OCI-LY7 (cell line): ENCODE results near the gene MIEN1. TPM values are rescaled to one million over a fixed set of nuclear protein-coding genes. Genes with fewer than 3 reads are reported as not detected.

ENCODE experiments used
- BruUV-seq: library from RNA; stranded (reverse); fragments of 400-500 nt; replicated peaks from 2 replicates; lab custom pipeline; 2021; lab: Mats Ljungman, UMichigan
- CTCF ChIA-PET: fragments of 300-600 bp; sonication (Branson Sonifier 250); formaldehyde crosslinking; loops from one replicate; lab custom pipeline; 2022; ENCODE audit warnings: antibody characterized with exemption; ENCODE audit not compliant: unreplicated experiment; lab: Charles Lee
- POLR2A ChIA-PET: fragments of 300-600 bp; sonication (Branson Sonifier 250); formaldehyde crosslinking; loops from one replicate; lab custom pipeline; 2022; ENCODE audit warnings: antibody characterized with exemption; lab: Charles Lee
- DNase-seq: peaks from one replicate; pipeline ENCODE4 v3.0.0-alpha.2; 2015; ENCODE audit warnings: low spot score
- H2AFZ ChIP-seq: fragments of 200-600 bp; sonication (generic), shearing (Covaris generic); 2 replicates; pipeline ENCODE4 v1.6.1; 2014; ENCODE audit warnings: mild to moderate bottlenecking, antibody characterized with exemption, low read length, moderate library complexity
- H3K27ac ChIP-seq: fragments of 200-600 bp; sonication (generic); 2 replicates; pipeline ENCODE4 v1.5.1; 2014; ENCODE audit warnings: mixed run types, low read depth, mild to moderate bottlenecking, moderate library complexity, low read length, inconsistent platforms; ENCODE audit not compliant: poor library complexity, severe bottlenecking
- H3K36me3 ChIP-seq: fragments of 200-600 bp; sonication (generic); 2 replicates; pipeline ENCODE4 v1.6.1; 2014; ENCODE audit warnings: mild to moderate bottlenecking, antibody characterized with exemption, low read length, moderate library complexity, mixed read lengths; ENCODE audit not compliant: insufficient read depth
- H3K4me1 ChIP-seq: fragments of 200-600 bp; sonication (generic); 2 replicates; pipeline ENCODE4 v1.5.1; 2014; ENCODE audit warnings: mild to moderate bottlenecking, low read length; ENCODE audit not compliant: insufficient read depth, poor library complexity, severe bottlenecking
- H3K4me2 ChIP-seq: fragments of 200-600 bp; sonication (generic); 2 replicates; pipeline ENCODE4 v1.6.1; 2014; ENCODE audit warnings: mild to moderate bottlenecking, low read length
- H3K4me3 ChIP-seq: fragments of 200-600 bp; sonication (generic); 2 replicates; pipeline ENCODE4 v1.5.1; 2014; ENCODE audit warnings: mild to moderate bottlenecking, low read depth, low read length; ENCODE audit not compliant: poor library complexity, severe bottlenecking
- H3K79me2 ChIP-seq: fragments of 200-600 bp; sonication (generic); 2 replicates; pipeline ENCODE4 v1.6.1; 2016; ENCODE audit warnings: low read depth, mild to moderate bottlenecking, low read length, moderate library complexity, mixed read lengths; ENCODE audit not compliant: insufficient read depth
- H3K9me2 ChIP-seq: fragments of 200-600 bp; sonication (generic); 2 replicates; pipeline ENCODE4 v1.6.1; 2016; ENCODE audit warnings: mild to moderate bottlenecking, low read length, mixed read lengths; ENCODE audit not compliant: insufficient read depth
- H3K9me3 ChIP-seq: fragments of 200-600 bp; sonication (generic); 2 replicates; pipeline ENCODE4 v1.6.1; 2014; ENCODE audit warnings: mild to moderate bottlenecking, mixed run types, low read length, mixed read lengths
- H4K20me1 ChIP-seq: fragments of 200-600 bp; sonication (generic); 2 replicates; pipeline ENCODE4 v1.6.1; 2014; ENCODE audit warnings: mild to moderate bottlenecking, antibody characterized with exemption, low read length, moderate library complexity, mixed read lengths; ENCODE audit not compliant: insufficient read depth
- EZH2phosphoT487 ChIP-seq: fragments of 200-600 bp; sonication (generic); IDR thresholded peaks from 2 replicates; pipeline ENCODE4 v1.6.1; 2018; ENCODE audit warnings: low read depth, borderline replicate concordance, mild to moderate bottlenecking, mixed run types, antibody characterized with exemption, low read length, moderate library complexity, mixed read lengths
- intact Hi-C: fragments of 100-400 bp; cut with micrococcal nuclease; formaldehyde crosslinking; loops from one replicate; pipeline ENCODE4 v1.10.0; 2022; ENCODE audit not compliant: unreplicated experiment
- total RNA-seq, 2 experiments: library from RNA; depleted of rRNA in 1 of 2; stranded (reverse); fragments of >200 nt in 1 of 2; shearing (Covaris generic) in 1 of 2; gene quantifications; 2 replicates each; pipeline ENCODE4 v1.2.3, GENCODE V29; 2014 to 2022
- TF ChIP-seq, protein P1 (sequence below): fragments of 200-600 bp; sonication (generic); conservative IDR thresholded peaks from 2 replicates; pipeline ENCODE4 v1.5.1; 2014; ENCODE audit warnings: mild to moderate bottlenecking, antibody characterized with exemption, low read length, moderate library complexity, mixed read lengths

Gene MIEN1
- total RNA-seq, 2 experiments from 2014 or later = 55.4 to 89.9 TPM

DNA sequence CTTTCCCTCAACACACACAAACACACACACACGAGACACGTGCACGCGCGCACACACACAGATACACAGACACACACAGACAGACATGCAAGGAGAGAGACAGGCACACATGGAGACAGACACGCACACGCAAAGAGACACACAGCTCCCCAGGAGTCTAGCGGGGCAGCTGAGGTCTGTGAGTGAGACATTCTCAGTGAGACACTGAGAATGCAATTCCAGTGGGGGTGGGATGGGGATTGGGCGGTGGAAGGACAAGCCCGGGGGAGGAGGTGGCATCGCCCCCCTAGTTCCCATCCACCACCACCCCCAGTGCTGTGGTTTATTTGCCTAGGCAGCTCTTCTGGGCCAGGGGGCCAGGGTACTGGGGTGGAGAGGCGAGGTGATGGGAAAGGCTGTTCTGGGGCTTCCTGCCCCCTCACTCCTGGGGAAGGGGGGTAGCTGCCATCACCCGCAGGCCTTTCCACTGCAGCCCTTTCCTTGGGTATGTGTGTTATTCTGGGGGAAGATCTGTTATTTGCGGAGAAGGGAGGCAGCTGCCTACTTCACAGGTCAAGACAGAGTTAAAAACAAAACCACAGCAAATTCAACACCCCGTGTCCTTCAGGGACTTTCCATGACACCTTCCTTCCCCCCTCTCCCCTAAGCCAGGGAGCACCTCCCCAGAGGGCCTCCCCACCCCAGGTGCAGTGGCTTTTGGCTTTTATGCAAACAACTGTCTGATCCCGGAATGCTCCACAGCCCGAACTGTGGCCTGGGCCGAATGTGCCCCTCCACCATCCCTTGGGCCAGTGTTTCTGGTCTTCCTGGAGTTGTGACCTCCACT is 25.4 kb upstream of the MIEN1 start:
- Histone ChIP-seq H2AFZ (no peak overlapping the region), H3K36me3 (peaks cover 13% of the 10 kb centered on the region), H3K4me1 (peaks cover 84% of the 10 kb centered on the region), H3K9me3 (no peaks in the 10 kb centered on the region), H4K20me1 (no peaks in the 10 kb centered on the region), H3K27ac (peak overlapping the region; percentile 99), H3K4me3 (peak overlapping the region; percentile 67), H3K9me2 (no peaks in the 10 kb centered on the region), H3K4me2 (peak overlapping the region; percentile 94), H3K79me2 (peaks cover 24% of the 10 kb centered on the region; the same call in 1 of the 2 replicates)
- intact Hi-C loops = loop anchor here (1.0 to 10.0 kb wide), 5 partner anchors 21 to 301 kb away; partner anchors contain the start of gene MED1
- DNase-seq = peak; percentile 96
- ChIA-PET POLR2A (interaction anchor here (0.5 to 3.8 kb wide), 13 partner anchors 9 to 203 kb away, joined by 3 to 27 read pairs (median 3); no protein-coding TSS in a partner anchor), CTCF (interaction anchor here (0.6 to 1.0 kb wide), 3 partner anchors 25 to 134 kb away, joined by 3 to 5 read pairs (median 3); no protein-coding TSS in a partner anchor)
- TF ChIP-seq, protein P1, sequence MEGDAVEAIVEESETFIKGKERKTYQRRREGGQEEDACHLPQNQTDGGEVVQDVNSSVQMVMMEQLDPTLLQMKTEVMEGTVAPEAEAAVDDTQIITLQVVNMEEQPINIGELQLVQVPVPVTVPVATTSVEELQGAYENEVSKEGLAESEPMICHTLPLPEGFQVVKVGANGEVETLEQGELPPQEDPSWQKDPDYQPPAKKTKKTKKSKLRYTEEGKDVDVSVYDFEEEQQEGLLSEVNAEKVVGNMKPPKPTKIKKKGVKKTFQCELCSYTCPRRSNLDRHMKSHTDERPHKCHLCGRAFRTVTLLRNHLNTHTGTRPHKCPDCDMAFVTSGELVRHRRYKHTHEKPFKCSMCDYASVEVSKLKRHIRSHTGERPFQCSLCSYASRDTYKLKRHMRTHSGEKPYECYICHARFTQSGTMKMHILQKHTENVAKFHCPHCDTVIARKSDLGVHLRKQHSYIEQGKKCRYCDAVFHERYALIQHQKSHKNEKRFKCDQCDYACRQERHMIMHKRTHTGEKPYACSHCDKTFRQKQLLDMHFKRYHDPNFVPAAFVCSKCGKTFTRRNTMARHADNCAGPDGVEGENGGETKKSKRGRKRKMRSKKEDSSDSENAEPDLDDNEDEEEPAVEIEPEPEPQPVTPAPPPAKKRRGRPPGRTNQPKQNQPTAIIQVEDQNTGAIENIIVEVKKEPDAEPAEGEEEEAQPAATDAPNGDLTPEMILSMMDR = no peak
- TF ChIP-seq EZH2phosphoT487 = no peak
- BruUV-seq = no TSS peak

DNA sequence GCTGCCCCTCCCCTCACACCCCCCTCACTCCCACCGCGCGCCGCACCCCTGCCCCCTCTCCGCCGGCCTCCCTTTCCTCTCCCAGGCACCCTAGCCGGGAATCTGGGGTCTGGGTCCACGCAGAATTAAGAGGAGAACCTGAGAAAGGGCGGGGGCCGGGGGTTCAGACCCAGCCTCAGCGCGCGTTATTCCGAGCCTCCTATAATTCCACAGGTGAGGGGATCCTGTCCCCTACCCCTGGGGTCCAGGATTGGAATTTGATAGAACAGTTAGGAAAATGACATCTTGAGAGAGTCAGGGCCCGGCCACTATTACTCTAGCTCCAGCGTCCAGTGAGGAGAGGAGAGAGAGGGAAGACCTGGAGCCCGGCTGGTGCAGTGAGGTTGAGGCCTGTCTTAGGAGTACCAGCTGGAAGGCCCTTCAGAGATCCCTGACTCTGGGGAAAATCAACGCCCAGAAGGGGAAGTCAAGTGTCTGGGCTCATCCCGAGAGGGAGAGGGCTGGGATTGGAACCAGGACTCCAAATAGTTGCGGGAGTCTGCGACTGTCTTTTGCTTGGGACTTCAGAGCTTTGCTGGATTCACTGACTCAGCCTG is 24.7 kb upstream of the MIEN1 start:
- ChIA-PET POLR2A (interaction anchor here (0.5 to 3.8 kb wide), 11 partner anchors 10 to 204 kb away, joined by 3 to 27 read pairs (median 4); no protein-coding TSS in a partner anchor), CTCF (interaction anchor here (0.6 to 1.0 kb wide), 2 partner anchors 25 to 134 kb away, joined by 3 to 5 read pairs; no protein-coding TSS in a partner anchor)
- peak; percentile 57 for DNase-seq
- no peaks in the 10 kb centered on the region for H3K9me3 ChIP-seq
- H3K9me2 ChIP-seq = no peaks in the 10 kb centered on the region
- H3K36me3 ChIP-seq = peaks cover 8% of the 10 kb centered on the region; the same call in 1 of the 2 replicates
- intact Hi-C loops = loop anchor here (1.0 to 10.0 kb wide), 11 partner anchors 25 to 300 kb away; partner anchors contain the start of genes IKZF3, LRRC3C, MED1 and MIEN1
- no peaks in the 10 kb centered on the region for H4K20me1 ChIP-seq
- H3K4me2 ChIP-seq = peak overlapping the region; percentile 94
- BruUV-seq = TSS peak; percentile 86
- peak overlapping the region; percentile 67 for H3K4me3 ChIP-seq
- TF ChIP-seq, protein P1 = no peak
- no peak for TF ChIP-seq EZH2phosphoT487
- peaks cover 21% of the 10 kb centered on the region; the same call in 1 of the 2 replicates for H3K79me2 ChIP-seq
- no peak overlapping the region for H2AFZ ChIP-seq
- H3K27ac ChIP-seq = peak overlapping the region; percentile 99
- peaks cover 80% of the 10 kb centered on the region for H3K4me1 ChIP-seq
